Suprapubic skin (tissue), 4 donors: Measurements from ENCODE around the gene CASP2.
"Not testable (repeated sequence)": the region's sequence is repeated elsewhere in the genome, so short reads cannot be mapped to it uniquely, and the experiment has no call there.

ENCODE experiments used
- CTCF ChIP-seq, 2 donors: fragments of 200-600 bp in 1 of 2; fragments of 450-650 bp in 1 of 2; sonication (generic) in 1 of 2; IDR thresholded peaks; one replicate each; pipeline ENCODE4 v1.5.1; 2016 to 2019; ENCODE audit warnings: antibody characterized with exemption in 2 of 2, mild to moderate bottlenecking in 1 of 2, moderate library complexity in 1 of 2
- POLR2A ChIP-seq, 2 donors: fragments of 450-650 bp; IDR thresholded peaks; one replicate each; pipeline ENCODE4 v1.6.1; 2017; ENCODE audit warnings: antibody characterized with exemption in 2 of 2, mild to moderate bottlenecking in 2 of 2, moderate library complexity in 2 of 2
- POLR2AphosphoS5 ChIP-seq, 3 donors: sonication (generic); formaldehyde crosslinking; IDR thresholded peaks; one replicate each; pipeline ENCODE4 v1.6.1; 2017; ENCODE audit warnings: antibody characterized with exemption in 3 of 3

- TF ChIP-seq CTCF, POLR2A, POLR2AphosphoS5 (IDR thresholded peaks at IDR 0.05): not testable (repeated sequence)
Observed at GRCh38 chr7:143289888-143290287, 1.7 kb downstream of the CASP2 start.
